HG02885 (cell line): ENCODE data around the gene LTB4R.

Experiments used
- ATAC-seq: cut with Tn5 transposase; IDR thresholded peaks from one replicate; pipeline ENCODE4 v1.9.1; 2021; ENCODE audit warnings: mild to moderate bottlenecking; ENCODE audit not compliant: unreplicated experiment, poor library complexity

LTB4R gene

GRCh38 chr14:24310646-24311604 is at the start of gene LTB4R:
LTB4R (plus strand) TSS chr14:24311502; CDS start chr14:24315652, 4,150 bp downstream.
- peak; percentile 70 for ATAC-seq

- no peak for ATAC-seq
Measured at GRCh38 chr14:24261969-24262327, 49.4 kb upstream of the LTB4R start.

- no peak for ATAC-seq
Measured at GRCh38 chr14:24262821-24263733, 48.2 kb upstream of the LTB4R start, which contains the start of gene TGM1. TGM1 (minus strand) TSS chr14:24263177; CDS start chr14:24262352, 825 bp downstream.

GRCh38 chr14:24263848-24264247 is 47.5 kb upstream of the LTB4R start:
- no peak for ATAC-seq

GRCh38 chr14:24264298-24264697 is 47.0 kb upstream of the LTB4R start:
- no peak for ATAC-seq

- no peak for ATAC-seq
Measured at GRCh38 chr14:24266344-24267244, 44.7 kb upstream of the LTB4R start.

GRCh38 chr14:24267516-24267915 is 43.8 kb upstream of the LTB4R start:
- ATAC-seq: no peak

- no peak for ATAC-seq
Measured at GRCh38 chr14:24268225-24268624, 43.1 kb upstream of the LTB4R start.

GRCh38 chr14:24269368-24269767 is 41.9 kb upstream of the LTB4R start:
- no peak for ATAC-seq

GRCh38 chr14:24269910-24270536 is 41.3 kb upstream of the LTB4R start:
- no peak for ATAC-seq

GRCh38 chr14:24270537-24271133 is 40.7 kb upstream of the LTB4R start:
- no peak for ATAC-seq

GRCh38 chr14:24271134-24271833 is 40.0 kb upstream of the LTB4R start, which contains the start of gene RABGGTA:
RABGGTA (minus strand) TSS chr14:24271597; CDS start chr14:24271115, 482 bp downstream.
- peak; percentile 90 for ATAC-seq

GRCh38 chr14:24271834-24272263 is 39.5 kb upstream of the LTB4R start:
- ATAC-seq: no peak

- ATAC-seq: no peak
Measured at GRCh38 chr14:24272467-24272866, 38.8 kb upstream of the LTB4R start.

GRCh38 chr14:24273422-24273998 is 37.8 kb upstream of the LTB4R start:
- ATAC-seq: no peak

- peak; percentile 52 for ATAC-seq
Measured at GRCh38 chr14:24274101-24274543, 37.2 kb upstream of the LTB4R start.

- no peak for ATAC-seq
Measured at GRCh38 chr14:24277071-24277470, 34.2 kb upstream of the LTB4R start.
